TTC549 (cell line): ENCODE data around the gene CPED1.
"Not testable (repeated sequence)": the region's sequence is repeated elsewhere in the genome, so short reads cannot be mapped to it uniquely, and the experiment has no call there.

Source experiments
- FAIRE-seq: peaks from 2 replicates; lab custom pipeline; 2012; peaks lifted over from hg19 to GRCh38; lab: Jason Lieb, UNC

The CPED1 gene

DNA sequence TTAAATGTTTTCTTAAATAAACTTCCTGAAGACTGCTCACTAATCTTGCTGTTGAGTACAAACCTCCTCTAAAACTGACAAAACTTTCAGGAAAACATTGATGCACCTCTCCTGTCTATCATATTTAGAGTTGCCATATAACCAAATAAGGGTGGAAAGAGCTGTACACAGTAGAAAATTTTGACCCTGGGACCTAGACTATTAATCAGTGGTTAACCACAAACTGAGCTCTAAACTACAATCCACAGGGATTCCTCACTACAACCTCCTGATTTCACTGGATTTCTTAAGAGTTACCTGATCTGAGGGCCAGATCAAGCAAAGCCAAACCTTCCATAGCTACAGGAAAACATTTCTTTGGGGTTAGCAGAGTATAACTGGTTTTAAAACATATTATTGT is 300.4 kb downstream of the CPED1 start:
- FAIRE-seq, result no peak

DNA sequence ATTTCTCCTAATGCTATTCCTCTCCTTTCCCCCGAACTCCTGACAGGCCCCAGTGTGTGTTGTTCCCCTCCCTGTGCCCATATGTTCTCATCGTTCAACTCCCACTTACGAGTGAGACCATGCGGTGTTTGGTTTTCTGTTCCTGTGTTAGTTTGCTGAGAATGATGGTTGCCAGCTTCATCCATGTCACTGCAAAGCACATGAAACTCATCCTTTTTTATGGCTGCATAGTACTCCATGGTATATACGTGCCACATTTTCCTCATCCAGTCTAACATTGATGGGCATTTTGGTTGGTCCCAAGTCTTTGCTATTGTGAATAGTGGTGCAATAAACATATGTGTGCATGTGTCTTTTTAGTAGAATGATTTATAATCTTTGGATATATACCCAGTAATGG is 301.4 kb downstream of the CPED1 start:
- not testable (repeated sequence) for FAIRE-seq

DNA sequence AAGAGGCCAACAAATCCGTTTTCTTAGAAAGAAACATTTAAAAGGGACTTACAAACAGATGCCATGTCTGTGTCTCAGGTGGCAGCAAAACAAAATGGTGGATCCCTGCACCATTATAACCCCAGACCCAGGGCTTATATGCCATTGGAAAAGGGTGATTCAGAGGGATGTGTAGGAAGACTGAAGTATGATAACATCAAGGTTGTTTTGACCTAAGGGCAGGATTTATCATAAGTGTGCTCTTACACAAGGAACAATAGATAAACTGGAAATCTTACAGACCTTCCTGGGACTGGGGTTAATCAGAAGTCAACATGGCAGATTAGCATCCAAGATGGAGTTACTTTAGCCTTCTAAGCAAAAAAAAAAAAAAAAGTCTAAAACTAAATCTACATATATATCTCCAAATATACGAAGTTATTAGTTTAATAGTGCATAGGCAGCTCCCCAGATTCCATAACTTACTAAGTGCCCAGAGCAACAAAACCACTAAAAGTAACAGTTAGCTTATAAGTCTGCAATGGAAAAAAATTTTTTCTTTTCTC is 306.0 kb downstream of the CPED1 start:
- FAIRE-seq, result no peak

DNA sequence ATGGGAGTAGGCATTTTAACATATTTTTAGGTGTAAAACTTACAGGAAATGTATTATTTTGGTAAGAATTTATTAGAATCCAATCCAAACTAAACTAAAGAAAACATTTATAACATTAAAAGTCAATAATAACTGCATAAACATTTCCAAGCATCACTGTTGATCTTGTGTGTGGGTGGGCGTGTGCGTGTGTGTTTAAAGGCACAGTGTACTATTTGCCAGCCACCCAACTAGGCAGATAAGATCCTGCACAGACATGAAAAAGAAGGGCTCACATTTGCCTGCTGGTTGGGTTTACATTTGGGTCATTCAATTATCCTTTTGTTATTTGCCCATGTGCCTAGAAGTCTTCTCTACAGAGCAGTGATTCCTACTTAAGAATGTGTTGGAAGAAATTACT is 309.3 kb downstream of the CPED1 start:
- FAIRE-seq, result no peak

DNA sequence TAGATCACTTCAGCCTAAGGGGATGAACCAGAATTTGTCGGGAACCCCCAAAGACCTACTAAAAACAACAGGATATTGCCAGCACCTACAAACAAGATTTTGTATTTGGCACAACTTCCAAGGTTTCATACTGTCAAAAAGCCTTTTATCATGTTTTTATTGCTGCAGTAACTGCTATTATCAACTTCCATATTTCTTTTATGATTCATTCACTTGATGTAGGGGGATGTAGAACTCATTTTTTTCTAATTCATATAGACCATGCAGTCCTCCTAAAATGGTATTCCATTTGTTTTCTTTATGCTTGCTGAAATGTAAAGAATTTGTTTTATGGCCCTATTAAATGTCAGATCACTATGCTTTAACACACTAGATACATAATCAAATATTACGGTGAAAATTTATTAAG is 310.3 kb downstream of the CPED1 start:
- no peak for FAIRE-seq

DNA sequence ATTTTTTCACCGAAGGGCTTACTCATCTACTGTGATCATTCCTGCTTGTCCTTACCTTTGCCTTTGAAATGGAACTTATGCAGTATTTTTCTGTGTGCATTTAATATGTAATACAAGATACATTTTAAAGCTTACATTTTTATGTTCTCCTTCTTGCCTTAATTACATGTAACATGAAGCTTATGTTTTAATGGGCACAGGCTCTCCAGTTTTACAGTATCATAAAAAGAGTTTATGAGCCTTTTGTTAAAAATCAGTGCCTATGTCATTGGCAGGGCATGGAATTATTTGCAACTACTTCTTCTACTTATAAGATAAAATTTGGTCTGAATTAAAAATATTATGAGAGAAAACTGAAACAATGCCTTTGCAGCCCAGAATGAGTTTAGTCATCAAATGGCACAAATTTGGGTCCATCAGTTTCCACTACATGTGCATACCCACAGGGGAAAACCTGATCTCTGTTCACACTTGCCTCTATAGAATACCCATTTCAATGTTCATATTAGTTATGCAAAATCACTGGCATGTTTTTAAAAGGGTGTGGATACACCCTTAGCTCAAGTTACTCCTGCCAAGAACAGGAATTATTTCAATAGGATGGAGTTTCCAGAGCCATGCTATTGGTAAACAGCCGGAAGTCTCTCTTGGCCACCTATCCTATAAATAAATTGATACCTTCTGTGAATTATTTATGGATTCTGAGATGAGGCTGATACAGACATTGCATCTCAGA is 312.3 kb downstream of the CPED1 start:
- no peak for FAIRE-seq

DNA sequence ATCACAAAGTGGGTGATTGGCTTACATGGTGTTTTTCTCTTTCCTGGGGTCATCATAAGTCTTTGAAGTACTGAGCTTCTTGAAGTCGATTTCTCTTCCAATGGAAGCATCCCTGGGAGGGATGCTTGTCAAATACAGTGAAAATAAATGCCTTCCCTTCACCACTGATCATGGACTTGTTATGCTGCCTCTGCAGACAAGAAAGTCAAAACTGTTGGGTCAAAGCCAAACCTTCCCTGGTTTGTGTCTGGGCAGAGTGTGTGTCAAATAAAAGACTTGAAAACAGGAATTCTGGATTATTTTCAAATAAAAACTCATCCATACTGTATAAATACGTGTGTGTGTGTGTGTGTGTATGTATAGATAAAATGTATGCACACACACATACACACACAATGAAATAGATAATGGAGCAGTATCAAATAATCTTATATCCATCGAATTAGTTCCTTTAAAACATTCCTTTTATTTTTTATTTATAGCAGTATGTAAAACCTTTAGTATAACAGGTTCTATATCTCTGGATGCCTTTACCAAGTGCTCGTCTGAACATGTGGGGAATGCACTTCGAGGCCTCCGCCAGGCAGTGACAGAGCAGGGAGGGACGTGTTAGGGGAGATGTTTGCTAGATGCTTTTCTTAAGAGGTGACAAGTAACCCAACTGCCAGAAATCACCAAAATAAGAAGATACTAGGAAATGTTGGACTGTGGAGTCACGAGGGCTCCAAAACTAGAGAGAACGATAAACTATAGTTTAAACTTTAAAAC is 313.1 kb downstream of the CPED1 start:
- no peak for FAIRE-seq

DNA sequence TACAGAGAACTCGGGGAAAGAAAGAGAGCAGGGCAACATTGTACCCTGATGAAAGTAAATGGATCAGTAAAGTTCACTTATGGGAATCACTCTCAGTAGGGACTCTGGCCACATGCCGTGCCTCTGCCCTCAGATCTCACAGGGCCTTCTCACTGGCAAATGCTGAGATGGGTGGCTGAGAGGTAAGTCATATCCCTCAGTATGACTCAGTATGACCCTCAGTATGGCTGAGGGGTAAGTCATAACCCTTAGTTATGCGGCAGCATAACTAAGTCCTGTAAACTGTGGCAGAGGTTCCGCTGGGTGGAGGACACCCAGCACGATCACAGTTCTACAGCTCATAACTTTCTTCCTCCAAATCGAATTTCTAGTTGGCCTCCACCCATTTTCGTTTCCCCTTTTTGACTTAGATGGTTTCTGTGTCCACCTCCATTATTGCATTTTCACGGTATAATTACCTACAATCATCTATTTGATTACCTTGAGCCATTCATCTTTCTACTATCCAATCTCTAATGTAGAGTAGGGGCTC is 313.8 kb downstream of the CPED1 start:
- no peak for FAIRE-seq

DNA sequence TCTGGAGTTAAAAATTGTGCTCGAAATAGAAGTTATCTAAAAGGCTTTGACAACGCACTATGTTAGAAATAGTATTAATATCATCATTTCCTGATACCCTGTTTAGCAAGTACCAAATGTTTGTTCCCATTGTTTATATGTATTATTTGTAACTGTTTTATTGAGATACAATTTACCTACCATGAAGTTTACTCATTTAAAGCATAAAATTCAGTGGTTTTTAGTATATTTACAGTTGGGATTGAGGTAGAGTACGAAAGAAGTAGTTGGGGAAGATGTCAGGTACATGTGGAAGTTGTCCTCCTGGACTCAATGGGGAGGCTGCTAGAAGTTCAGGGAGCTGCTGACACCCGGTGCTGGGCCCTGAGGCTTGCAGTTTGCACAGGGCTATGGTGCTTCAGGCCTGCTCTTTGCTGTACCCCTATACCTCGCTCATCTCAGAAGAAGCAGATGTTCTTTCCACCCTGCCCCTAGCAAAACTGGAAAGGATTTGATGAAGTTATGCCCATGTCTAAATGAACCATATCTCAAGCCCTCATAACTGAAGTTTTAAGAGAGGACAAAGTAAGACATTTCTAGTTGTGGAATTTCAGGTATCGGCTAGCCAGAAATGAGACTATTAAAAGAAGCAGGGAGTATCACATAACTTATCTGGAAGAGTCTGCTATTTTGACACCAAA is 315.1 kb downstream of the CPED1 start:
- no peak for FAIRE-seq

DNA sequence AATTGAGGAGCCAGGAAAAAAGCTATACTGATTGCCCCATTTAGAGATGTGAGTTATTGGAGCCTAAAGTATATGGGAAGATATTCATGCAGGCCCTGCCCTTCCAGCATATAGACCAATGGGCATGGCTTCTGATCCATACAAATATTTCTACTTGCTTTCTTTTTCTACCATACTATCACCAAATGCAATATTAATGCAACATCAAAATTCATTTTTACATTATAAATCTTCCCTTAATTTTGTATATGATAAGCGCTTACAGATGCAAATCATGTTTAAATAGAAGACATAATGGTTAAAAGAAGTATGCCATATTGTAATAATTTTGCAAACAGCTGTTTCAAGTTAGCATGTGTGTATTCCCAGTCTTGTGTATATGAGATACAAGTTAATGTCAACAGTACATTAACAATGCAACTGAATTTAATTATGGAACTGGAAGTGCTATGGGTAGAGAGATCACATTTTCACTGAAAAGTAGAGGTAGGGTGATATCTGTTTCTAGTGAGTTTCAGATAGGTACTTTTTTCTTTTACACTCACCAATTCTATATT is 315.7 kb downstream of the CPED1 start:
- no peak for FAIRE-seq

DNA sequence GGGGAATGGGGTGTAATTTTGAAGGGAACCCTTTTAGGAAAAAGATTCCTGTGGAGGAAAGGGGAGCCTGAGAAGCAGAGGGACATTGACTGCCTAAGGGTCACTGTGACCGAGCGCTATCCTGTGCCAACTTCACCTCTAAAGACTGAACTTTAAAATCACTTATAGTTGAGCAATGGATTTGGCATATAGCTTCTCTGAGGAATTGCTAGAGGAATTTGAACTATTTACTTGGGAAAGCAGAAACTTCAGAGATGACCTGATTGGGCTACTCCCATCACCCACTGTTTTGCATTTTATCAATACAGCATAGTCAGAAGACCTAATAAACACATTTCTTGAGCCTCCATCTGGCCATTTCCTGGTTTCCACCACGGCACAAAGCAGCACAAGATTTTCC is 316.6 kb downstream of the CPED1 start:
- FAIRE-seq, result no peak

DNA sequence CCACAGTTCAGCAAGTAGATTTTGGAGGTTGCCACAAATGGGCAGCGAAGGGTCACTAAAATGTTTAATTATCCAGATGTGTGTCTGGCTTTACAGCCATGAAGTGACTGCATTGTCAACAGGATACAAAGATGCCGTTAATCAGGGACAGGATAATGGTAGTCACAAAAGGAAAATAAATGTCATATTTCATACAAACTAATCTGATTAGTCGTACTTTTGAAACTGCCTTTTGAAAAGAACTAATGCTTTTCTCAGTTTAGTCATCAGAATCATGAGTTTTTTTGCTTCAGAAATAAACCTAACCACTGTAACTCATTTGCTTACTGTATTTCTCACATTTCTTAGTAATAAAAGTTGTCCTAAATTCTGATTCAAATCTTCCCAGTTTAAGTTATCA is 318.1 kb downstream of the CPED1 start:
- no peak for FAIRE-seq

DNA sequence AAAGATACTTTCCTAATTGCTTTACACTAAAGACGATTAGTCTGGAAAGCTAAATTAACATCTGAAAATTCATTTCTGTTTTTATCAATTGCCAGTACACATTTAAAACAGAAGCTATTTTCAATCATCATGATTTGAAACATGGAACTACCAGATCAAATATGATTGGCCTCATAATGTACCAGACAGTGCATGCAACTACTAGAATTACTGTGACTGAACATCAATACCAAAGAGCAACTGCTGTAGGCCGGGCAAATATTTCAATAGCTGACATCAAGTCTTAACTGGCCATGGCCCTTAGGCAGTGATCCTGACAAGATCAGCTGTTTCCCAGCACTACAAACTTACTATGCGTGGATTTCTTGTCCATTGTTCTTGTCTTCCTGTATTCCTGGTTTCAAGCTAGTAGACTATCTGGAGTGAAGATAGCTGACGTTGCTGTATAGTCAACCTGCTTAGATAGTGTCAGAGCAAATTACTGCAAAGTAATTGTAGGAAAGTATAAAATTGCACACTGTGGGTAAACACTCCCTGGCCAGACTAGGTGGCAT is 318.6 kb downstream of the CPED1 start:
- FAIRE-seq, result no peak

DNA sequence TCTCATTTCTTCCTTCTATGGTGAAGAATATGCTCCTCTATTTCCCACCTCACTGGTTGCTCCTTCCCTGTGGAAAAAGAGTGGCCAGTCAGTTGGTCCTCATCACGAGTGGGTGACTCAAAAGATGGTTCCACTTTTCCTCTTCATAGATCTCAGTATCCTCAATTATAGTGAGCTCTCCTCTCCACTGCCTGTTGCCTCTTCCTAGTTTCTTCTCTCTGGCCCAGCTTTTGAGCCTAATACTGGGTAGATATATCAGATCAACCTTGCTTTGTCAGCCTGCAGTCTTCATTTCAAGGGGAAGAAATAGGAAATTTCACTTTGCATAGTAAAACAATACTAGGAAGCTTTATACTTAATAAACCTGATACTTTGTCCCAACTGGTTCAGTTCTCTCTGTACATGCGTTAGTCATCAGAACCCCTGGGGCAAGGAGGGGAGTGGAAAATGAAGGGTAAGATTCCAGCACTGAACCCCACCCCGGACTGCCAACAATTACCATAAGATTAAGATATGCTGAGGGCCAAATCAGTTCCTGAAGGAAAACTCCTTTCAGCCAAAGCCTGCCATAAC is 324.8 kb downstream of the CPED1 start:
- FAIRE-seq, result no peak

DNA sequence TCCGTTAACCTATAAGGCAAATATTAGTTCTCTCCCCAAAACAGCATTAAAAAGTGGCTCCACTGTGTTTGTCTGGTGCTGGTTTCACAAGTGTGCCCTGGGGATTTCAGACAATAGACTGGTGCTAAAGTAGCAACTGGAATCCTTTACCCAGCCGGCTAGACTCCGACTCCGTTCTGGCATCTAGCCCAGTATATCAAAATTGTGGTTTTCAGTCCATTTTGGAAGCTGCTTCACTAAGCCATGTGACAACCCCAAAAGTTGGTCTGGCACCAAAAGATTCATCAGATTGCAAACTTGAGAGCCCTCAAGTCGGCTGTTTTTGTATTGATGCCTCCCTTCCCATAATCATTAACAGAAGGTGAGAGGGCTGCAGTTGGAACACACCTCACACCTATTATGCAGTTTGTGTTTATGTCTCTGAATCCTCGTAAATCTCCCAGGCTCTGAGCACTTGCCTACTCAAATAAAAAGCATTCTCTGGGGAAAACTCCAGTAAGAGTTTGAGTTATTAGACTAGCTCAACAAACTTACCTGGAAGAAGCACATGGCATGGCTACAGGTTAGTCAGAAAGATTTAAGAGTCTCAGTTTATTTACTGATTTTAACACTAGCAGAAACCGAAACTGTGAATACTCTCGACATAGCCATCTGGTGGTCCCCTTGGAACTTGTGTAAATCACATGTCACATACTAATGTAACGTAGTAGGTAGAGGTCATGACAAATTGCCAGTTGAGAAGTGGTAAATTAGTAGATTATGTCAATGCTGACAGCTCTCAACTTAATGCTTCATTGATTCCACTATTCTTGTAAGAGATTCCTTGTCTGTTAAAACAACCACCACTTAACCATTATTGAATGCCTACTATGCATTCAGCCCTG is 325.5 kb downstream of the CPED1 start:
- no peak for FAIRE-seq

DNA sequence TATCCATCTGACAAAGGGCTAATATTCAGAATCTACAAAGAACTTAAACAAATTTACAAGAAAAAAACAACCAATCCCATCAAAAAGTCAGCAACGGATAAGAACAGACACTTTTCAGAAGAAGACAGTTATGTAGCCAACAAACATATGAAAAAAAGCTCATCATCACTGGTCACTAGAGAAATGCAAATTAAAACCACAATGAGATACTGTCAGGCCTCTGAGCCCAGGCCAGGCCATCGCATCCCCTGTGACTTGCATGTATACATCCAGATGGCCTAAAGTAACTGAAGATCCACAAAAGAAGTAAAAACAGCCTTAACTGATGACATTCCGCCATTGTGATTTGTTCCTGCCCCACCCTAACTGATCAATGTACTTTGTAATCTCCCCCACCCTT is 326.7 kb downstream of the CPED1 start:
- not testable (repeated sequence) for FAIRE-seq

DNA sequence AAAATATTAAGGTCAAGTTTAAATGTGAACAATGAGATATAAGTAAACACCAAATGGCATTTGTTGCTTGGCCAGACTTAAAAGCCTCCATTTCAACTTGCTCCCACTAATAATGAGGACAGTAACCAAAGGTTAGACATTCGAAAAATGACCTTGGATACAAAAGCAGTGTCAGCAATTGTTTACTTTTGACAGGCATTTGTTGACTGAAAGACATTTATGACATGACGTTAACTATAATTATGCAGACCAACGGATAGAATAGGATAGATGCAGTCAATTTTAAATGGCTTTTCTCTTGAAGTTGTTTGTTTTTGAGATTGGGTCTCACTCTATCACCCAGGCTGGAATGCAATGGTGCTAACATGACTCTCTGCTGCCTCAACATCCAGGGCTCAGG is 333.9 kb downstream of the CPED1 start:
- FAIRE-seq, result no peak

DNA sequence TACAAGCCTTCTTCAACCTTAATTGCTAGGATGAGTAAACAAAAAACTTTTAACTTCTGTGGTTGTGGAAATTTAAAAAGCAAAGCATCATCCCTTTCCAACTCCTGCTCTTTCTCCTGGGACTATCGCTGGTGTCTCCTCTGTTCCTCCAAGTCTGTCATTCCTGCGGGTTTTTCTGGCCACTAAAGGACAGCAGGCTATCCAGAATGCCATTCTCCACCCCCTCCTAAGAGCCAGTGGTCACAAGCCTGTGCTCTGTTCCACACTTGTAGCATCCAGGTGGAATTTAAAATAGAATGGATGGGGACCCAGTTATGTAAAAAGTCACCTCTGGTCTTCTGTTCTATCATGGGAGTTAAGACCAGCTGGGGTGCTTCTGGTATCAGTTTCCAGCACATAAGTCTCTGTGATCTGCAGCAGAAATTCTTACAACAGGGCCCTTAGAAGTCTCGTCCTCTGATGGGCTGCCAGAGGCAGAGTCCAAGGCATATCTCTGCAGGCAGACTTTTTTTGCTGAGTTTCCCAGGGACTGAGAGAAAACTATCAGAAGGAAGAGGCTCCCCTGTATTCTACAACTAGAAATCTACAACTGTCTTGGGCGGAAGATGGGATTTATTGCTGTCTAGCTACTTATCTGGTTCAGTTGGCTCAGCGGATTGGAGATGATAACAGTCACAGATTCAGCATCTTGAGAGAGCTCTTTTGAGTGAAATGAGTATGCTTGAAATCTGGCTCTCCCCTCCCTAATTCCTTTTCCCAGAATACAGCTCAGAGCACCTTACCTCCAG is 335.2 kb downstream of the CPED1 start:
- FAIRE-seq, result no peak

DNA sequence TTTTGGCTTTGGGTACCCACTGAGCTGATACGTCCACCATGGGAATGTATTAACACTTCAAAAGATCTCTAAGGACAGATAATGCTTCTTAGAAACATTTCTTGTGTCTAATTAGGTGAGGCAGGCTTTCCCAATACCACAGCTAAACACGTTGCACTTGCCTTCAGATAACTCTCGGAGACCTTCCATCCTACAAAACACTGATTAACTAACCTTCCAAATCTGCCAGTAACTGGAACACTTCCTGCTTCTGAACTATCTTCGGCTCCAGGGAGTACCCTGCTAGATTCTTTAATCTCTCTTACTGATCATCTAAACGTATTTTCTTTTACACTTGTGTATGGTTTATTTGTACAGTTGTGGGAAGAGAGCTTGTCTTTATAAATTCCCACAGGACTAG is 339.2 kb downstream of the CPED1 start:
- FAIRE-seq, result no peak
